ENCODE measurements around the gene SETMAR. TPM values are rescaled to one million over a fixed set of nuclear protein-coding genes. Genes with fewer than 3 reads are reported as not detected.

The SETMAR gene
- total RNA-seq, 3 donors from 2014 or later = 11.3 to 15.4 (median 13.2) TPM

- Histone ChIP-seq H3K9me3 (no peaks in the 10 kb centered on the region), H3K36me3 (ENCODE audit: low read depth) (no peaks in the 10 kb centered on the region), H3K4me1 (ENCODE audit: low read depth) (peaks cover 7% of the 10 kb centered on the region), H3K4me3 (no peak overlapping the region)
- no peak for DNase-seq
- intact Hi-C loops (cut with DNase I, micrococcal nuclease) = no loop called here
- ATAC-seq = no peak
- no peak for TF ChIP-seq CTCF (IDR thresholded peaks at IDR 0.05)
Measured at GRCh38 chr3:4306091-4306490, 2.9 kb downstream of the SETMAR start.

- no peak for TF ChIP-seq CTCF (IDR thresholded peaks at IDR 0.05)
- intact Hi-C loops (cut with DNase I, micrococcal nuclease) = no loop called here
- peaks cover 7% of the 10 kb centered on the region for H3K4me1 ChIP-seq (ENCODE audit: low read depth)
- no peaks in the 10 kb centered on the region for H3K36me3 ChIP-seq (ENCODE audit: low read depth)
- no peak overlapping the region for H3K4me3 ChIP-seq
- DNase-seq (no peak), ATAC-seq (no peak)
- H3K9me3 ChIP-seq = no peaks in the 10 kb centered on the region
Measured at GRCh38 chr3:4306860-4307259, 3.7 kb downstream of the SETMAR start.

GRCh38 chr3:4309491-4310128, 6.4 kb downstream of the SETMAR start:
- ATAC-seq (no peak), DNase-seq (no peak)
- Histone ChIP-seq H3K36me3 (ENCODE audit: low read depth) (no peaks in the 10 kb centered on the region), H3K4me3 (no peak overlapping the region), H3K4me1 (ENCODE audit: low read depth) (peaks cover under 1% of the 10 kb centered on the region), H3K9me3 (no peaks in the 10 kb centered on the region)
- intact Hi-C loops (cut with DNase I, micrococcal nuclease) = no loop called here
- no peak for TF ChIP-seq CTCF (IDR thresholded peaks at IDR 0.05)

GRCh38 chr3:4310971-4311370, 7.8 kb downstream of the SETMAR start:
- Histone ChIP-seq H3K4me3 (no peak overlapping the region), H3K9me3 (no peaks in the 10 kb centered on the region), H3K4me1 (ENCODE audit: low read depth) (no peaks in the 10 kb centered on the region), H3K36me3 (ENCODE audit: low read depth) (no peaks in the 10 kb centered on the region)
- TF ChIP-seq CTCF (IDR thresholded peaks at IDR 0.05) = no peak
- intact Hi-C loops (cut with DNase I, micrococcal nuclease) = no loop called here
- DNase-seq (no peak), ATAC-seq (no peak)

GRCh38 chr3:4311496-4311895, 8.3 kb downstream of the SETMAR start:
- Histone ChIP-seq H3K36me3 (ENCODE audit: low read depth) (no peaks in the 10 kb centered on the region), H3K9me3 (no peaks in the 10 kb centered on the region), H3K4me3 (no peak overlapping the region), H3K4me1 (ENCODE audit: low read depth) (no peaks in the 10 kb centered on the region)
- ATAC-seq (no peak), DNase-seq (no peak)
- intact Hi-C loops (cut with DNase I, micrococcal nuclease) = no loop called here
- no peak for TF ChIP-seq CTCF (IDR thresholded peaks at IDR 0.05)
